NCI-H1694 treated with DMSO at 0.1 percent for 48 hours (cell line): ENCODE measurements around the gene DYNLRB1.
A peak's percentile ranks its signal among the peaks of the same experiment; 100 is the strongest.
"Not testable (repeated sequence)": the region's sequence is repeated elsewhere in the genome, so short reads cannot be mapped to it uniquely, and the experiment has no call there.

ENCODE experiments used
- DNase-seq: peaks from one replicate; lab custom pipeline; 2025; lab: John Stamatoyannopoulos, UW

The DYNLRB1 gene

DNA sequence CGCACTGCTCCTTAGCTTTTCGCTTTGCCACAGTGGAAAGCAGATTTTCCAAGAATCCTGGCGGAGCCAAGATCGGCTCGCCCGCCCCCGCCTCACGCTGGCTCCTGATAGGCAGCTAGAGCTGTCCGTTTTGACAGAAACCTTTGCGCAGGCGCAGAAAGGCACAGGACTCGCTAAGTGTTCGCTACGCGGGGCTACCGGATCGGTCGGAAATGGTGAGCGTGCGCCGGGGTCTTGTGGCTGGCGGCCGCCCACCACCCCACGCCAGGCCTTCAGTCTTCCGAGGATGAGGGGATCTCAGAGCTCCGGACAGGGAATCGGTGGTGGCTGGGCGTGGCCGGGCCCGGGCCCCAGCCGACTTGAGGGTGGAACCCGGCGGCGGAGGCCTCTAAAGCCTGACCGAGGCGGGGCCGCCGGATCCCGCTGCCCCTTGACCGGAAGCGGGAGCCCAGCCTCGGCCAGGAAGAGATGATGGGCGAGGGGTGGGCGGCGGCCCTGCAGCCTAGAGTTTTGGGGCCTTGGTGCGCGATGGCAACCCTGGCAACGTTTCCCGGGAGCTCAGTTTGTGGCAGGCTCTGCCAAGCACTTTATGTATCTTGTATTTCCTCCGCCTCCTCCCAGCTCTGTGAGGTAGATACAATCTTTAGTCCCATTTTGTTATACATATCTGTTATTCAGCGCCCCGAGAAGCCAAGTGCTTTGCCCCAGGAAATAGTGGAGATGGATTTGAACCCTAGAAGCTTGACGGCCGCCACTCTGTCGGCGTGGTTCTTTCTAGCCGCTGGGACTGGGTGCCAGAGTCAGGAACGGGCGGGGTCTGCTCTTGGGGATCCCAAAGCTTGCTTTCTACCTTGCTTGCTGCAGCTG is at the start of gene DYNLRB1:
DYNLRB1 (plus strand) TSS at position 176 of the 867 bp plus-strand sequence; CDS start at position 213, 37 bp downstream.
- peak; percentile 74 for DNase-seq

GRCh38 chr20:34468951-34469350 is 47.3 kb upstream of the DYNLRB1 start:
- no peak for DNase-seq

- no peak for DNase-seq
These were observed 43.8 kb upstream of the DYNLRB1 start for GRCh38 chr20:34472246-34472925.

DNA sequence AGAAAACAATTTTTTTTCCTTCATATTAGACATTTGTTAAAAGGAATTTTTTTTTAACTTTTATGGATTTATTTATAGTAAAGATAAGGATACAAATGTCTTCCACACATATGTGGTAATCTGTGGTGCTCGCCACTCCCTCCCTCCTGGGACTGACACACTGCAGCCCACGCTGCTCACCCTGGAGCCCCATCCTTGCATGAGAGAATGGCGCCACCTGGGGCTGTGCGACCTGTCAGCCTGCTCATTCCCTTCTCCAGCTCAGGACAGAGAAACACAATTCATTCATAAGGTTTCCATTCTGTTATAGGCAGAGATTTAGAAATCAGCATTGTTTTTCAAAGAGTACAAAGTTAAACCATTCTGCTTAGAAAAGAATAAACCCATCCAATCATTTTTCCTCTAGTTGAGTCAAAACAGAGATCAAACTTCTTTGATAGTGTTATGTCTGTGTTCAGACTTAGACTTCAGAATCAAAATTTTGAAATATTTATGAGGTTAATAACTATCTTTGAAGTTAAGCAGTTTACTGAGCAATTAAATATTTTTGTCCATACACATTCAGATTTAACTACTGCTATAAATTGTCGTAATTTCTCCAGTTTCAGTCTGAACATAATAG is 42.8 kb upstream of the DYNLRB1 start:
- no peak for DNase-seq

DNA sequence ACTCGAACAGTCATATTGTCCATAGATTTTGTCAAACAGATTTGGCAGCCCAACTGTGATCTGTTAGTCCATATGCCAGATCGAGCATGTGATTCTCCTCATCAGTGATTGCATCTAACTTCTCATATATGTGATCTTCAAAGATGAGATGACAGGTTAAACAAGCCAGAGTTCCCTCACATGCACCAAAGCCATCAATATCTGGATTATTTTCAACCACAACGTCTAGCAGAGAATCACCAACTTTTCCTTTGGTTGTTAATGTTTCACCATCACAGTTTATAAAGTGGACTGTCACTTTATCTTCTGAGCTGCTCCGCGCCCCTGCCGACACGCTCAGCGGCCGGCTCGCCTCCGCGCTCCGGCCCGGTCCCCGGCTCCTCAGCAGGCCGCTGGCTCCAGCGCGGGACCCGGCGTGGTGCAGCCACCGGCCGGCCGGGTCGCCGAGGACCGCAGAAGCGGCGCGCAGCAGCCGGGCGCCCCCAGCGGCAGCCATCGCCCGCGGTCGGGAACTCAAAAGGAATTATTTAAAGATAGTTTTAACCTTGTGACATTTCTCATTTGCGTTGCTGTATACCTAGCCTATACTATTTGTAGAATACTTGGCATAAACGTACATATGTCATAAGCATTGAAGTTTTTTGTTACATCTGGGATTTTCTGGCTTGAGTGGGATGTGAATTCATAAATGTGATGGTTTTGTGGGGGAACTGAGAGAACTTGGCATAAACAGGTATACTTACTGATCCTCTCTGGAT is 40.1 kb upstream of the DYNLRB1 start:
- DNase-seq = no peak

DNA sequence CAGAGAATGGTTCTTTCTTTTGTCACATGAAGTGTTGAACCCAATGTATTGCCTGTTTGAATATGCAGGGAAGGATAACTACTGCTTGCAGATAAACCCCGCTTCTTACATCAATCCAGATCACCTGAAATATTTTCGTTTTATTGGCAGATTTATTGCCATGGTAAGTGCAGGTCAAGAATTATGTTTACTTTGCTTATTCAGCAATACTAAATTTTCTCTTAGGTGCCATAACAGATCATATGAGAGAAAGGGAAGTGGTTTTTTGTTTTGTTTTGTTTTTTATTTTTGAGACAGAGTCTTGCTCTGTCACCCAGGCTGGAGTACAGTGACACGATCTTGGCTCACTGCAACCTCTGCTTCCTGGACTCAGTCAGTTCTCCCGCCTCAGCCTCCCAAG is 36.6 kb upstream of the DYNLRB1 start:
- DNase-seq = no peak

GRCh38 chr20:34482154-34482553 is 34.1 kb upstream of the DYNLRB1 start:
- not testable (repeated sequence) for DNase-seq

DNA sequence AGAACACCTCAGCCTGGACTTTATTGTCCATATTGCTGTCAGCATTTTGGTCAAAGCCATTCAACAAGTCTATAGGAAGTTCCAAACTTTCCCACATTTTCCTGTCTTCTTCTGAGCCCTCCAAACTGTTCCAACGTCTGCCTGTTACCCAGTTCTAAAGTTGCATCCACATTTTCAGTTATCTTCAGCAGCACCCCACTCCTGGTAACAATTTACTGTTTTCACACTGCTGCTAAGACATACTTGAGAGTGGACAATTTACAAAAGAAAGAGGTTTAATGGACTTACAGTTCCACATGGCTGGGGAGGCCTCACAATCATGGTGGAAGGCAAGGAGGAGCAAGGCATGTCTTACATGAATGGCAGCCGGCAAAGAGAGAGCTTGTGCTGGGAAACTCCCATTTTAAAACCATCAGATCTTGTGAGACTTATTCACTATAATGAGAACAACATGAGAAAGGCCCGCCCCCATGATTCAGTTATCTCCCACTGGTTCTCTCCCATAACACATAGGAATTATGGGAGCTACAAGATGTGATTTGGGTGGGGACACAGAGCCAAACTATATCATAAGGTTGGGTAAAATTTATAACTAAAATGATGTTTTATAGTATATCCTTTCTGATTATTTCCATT is 32.5 kb upstream of the DYNLRB1 start:
- not testable (repeated sequence) for DNase-seq

DNA sequence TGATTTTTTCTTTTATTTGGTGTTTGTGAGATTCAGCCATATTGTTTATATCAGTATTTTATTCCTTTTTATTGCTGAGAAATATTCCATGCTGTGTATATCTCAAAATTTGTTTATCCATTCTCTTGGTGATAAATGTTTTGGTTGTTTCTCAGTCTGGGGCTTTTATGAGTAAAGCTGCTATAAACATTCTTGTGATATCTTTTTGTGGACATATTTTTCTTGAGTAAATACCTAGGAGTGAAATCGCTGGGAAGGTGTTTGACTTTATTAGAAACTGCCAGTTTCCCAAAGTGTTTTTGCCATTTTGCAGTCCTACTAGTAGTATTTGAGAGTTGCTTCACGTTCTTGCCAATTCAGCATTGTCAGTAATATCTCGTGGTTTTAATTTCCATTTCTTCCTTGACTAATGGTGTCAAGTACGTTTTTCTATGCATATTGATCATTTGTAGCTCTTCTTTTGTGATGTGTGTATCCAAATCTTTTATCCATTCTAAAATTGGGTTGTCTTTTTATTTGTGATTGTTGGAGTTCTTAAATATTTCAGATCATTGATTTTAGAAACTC is 31.1 kb upstream of the DYNLRB1 start:
- no peak for DNase-seq

DNA sequence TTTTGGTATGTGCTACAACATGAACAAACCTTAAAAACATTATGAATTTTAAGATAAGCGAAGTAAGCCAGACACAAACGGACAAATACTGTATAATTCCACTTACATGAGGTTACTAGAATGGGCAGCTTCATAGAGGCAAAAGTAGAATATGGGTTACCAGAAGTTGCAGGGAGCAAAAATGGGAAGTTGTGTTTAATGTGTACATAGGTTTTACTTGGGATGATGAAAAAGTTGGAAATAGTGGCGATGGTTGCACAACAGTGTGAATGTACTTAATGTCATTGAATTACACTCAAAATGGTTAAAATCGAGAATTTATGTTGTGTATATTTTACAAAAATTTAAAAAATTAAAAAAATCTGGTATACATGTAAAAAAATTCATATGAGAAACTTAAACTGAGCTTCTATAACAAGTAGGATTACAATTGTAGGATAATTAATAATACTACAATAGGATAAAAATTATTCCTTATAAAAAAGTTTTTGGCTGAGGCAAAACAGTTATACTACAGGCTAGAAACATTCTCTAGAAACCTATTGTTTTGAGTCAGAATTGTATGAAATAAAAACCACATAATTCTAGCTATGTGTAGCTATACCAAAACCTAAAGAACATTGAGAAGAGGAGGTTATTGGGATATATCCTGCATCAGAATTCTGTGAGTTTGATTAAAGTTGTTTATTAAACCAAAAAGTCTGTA is 24.8 kb upstream of the DYNLRB1 start:
- DNase-seq = no peak

GRCh38 chr20:34491932-34492509 is 24.2 kb upstream of the DYNLRB1 start:
- no peak for DNase-seq

GRCh38 chr20:34493646-34494045 is 22.6 kb upstream of the DYNLRB1 start:
- no peak for DNase-seq

GRCh38 chr20:34495307-34495706 is 20.9 kb upstream of the DYNLRB1 start:
- DNase-seq = no peak

DNA sequence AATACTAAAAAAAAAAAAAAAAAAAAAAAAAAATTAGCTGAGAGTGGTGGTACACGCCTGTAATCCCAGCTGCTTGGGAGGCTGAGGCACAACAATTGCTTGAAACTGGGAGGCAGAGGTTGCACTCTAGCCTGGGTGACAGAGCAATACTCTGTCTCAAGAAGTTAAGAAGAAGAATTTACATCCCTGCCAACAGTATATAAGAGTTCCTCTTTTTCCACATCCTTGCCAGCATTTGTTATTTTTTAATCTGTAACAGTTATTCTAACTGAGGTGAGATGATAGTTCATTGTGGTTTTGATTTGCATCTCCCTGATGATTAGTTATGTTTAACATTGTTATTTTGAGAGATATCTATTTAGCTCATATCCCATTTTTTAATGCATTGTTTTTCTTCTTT is 20.3 kb upstream of the DYNLRB1 start:
- no peak for DNase-seq

DNA sequence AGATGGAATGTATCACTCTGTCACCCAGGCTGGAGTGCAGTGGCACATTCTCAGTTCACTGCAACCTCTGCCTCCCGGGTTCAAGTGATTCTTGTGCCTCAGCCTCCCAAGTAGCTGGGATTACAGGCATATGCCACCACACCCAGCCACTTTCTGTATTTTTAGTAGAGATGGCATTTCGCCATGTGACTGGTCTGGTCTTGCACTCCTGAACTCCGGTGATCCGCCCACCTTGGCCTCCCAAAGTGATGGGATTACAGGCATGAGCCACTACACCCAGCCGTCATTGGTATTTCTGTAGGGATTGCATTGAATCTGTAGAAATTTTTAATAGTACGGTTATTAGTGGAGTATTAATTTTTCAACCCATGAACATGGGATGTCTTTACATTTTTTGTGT is 18.6 kb upstream of the DYNLRB1 start:
- not testable (repeated sequence) for DNase-seq

- no peak for DNase-seq
These were observed 15.4 kb upstream of the DYNLRB1 start for GRCh38 chr20:34500823-34501222.

DNA sequence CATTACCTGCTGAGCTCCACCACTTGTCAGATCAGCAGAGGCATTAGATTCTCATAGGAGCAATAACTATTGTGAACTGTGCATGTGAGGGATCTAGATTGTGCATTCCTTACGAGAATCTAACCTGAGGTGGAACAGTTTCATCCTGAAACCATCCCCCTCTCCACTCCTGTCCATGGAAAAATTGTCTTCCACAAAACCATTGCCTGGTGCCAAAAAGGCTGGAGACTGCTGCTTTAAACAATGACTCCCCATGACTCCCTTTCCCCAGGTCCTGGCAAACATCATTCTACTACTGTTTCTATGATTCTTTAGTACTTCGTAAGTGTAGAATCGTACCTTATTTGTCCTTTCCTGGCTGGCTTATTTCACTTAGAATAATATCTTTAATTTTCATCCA is 9.7 kb upstream of the DYNLRB1 start:
- DNase-seq = no peak

GRCh38 chr20:34507702-34508413 is 8.4 kb upstream of the DYNLRB1 start:
- DNase-seq = no peak

DNA sequence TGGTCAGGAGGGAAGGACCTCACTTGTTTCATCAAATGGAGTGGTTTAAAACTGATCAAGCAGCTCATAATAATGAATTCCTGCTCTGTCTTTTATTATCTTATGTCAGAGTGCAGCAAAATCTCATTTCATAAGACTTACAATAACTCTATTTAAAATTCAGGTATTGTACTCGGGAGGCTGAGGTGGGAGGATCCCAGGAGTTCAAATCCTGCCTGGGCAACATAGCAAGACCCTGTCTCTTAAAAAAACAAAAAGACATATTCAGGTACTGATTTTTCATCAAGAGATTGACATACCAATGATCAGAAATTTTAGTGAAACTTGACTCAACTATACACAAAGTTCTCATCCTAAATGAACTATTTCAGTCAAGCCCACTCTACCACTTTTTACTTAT is 5.6 kb upstream of the DYNLRB1 start:
- no peak for DNase-seq

GRCh38 chr20:34511891-34512265 is 4.3 kb upstream of the DYNLRB1 start:
- DNase-seq = no peak
